Vagina (tissue), 2 donors: ENCODE measurements around the gene CARD10. TPM values are rescaled to one million over a fixed set of nuclear protein-coding genes. Genes with fewer than 3 reads are reported as not detected.
A peak's percentile ranks its signal among the peaks of the same experiment; 100 is the strongest.

ENCODE experiments used
- DNase-seq, 2 donors: peaks; one replicate each; pipeline ENCODE4 v3.0.0-alpha.2; 2017; ENCODE audit errors: extremely low spot score in 2 of 2
- H3K27ac ChIP-seq: fragments of 200-600 bp; sonication (generic); one replicate; pipeline ENCODE4 v1.5.1; 2019
- H3K27me3 ChIP-seq: fragments of 200-600 bp; sonication (generic); one replicate; pipeline ENCODE4 v1.5.1; 2019
- H3K36me3 ChIP-seq, 2 donors: fragments of 200-600 bp; sonication (generic); one replicate each; pipeline ENCODE4 v1.5.1; 2017 to 2019
- H3K4me1 ChIP-seq: fragments of 200-600 bp; sonication (generic); one replicate; pipeline ENCODE4 v1.5.1; 2019
- H3K4me3 ChIP-seq, 2 donors: fragments of 200-600 bp; sonication (generic); 1 replicate in 1 of 2; 2 replicates in 1 of 2; pipeline ENCODE4 v1.5.1; 2016 to 2019
- H3K9me3 ChIP-seq: fragments of 200-600 bp; sonication (generic); one replicate; pipeline ENCODE4 v1.5.1; 2019
- POLR2A ChIP-seq, 2 donors: fragments of 450-650 bp; IDR thresholded peaks; one replicate each; pipeline ENCODE4 v1.6.1; 2017; ENCODE audit warnings: antibody characterized with exemption in 2 of 2, mild to moderate bottlenecking in 2 of 2, moderate library complexity in 2 of 2
- POLR2AphosphoS5 ChIP-seq, 2 donors: sonication (generic); formaldehyde crosslinking; IDR thresholded peaks; one replicate each; pipeline ENCODE4 v1.9.0; 2017; ENCODE audit warnings: antibody characterized with exemption in 2 of 2, mild to moderate bottlenecking in 2 of 2, low read depth in 1 of 2; ENCODE audit not compliant: insufficient read depth in 1 of 2
- intact Hi-C: fragments of 100-400 bp; cut with DNase I; formaldehyde crosslinking; loops from one replicate; pipeline ENCODE4 v1.15.1; 2023
- total RNA-seq: library from RNA; depleted of rRNA; stranded (reverse); fragments of >200 nt; gene quantifications from one replicate; pipeline ENCODE4 v1.2.3, GENCODE V29; 2016
- TF ChIP-seq, protein P1 (sequence below), 3 experiments: fragments of 450-650 bp in 2 of 3; fragments of 200-600 bp in 1 of 3; sonication (generic) in 1 of 3; IDR thresholded peaks; one replicate each; pipeline ENCODE4 v1.5.1; 2017 to 2019; ENCODE audit warnings: antibody characterized with exemption in 3 of 3, mild to moderate bottlenecking in 2 of 3, moderate library complexity in 2 of 3

Gene CARD10
- total RNA-seq, 1 donor from 2014 or later: 11.0 TPM

DNA sequence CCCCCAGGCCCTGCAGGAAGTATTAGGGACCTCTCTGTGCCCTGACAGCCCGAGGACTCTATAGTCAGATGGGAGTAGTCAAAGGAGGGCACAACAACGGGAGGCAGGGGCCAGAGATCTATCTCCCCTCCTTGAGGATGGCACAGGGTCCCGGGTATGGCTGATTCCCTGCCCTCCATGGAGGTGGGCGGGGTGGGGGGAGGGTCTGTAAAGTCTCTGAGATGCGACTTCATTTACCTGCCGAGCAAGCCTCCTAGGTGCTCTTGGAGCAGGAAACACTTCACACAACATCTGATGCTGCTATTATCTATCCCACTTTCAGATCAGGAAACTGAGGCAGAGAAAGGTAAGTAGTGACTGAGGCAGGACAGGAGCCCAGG lies 40.3 kb upstream of the CARD10 start:
- no peak for DNase-seq
- intact Hi-C loops: no loop called here
- TF ChIP-seq POLR2A (IDR thresholded peaks at IDR 0.05): no peak
- TF ChIP-seq, protein P1, sequence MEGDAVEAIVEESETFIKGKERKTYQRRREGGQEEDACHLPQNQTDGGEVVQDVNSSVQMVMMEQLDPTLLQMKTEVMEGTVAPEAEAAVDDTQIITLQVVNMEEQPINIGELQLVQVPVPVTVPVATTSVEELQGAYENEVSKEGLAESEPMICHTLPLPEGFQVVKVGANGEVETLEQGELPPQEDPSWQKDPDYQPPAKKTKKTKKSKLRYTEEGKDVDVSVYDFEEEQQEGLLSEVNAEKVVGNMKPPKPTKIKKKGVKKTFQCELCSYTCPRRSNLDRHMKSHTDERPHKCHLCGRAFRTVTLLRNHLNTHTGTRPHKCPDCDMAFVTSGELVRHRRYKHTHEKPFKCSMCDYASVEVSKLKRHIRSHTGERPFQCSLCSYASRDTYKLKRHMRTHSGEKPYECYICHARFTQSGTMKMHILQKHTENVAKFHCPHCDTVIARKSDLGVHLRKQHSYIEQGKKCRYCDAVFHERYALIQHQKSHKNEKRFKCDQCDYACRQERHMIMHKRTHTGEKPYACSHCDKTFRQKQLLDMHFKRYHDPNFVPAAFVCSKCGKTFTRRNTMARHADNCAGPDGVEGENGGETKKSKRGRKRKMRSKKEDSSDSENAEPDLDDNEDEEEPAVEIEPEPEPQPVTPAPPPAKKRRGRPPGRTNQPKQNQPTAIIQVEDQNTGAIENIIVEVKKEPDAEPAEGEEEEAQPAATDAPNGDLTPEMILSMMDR (IDR thresholded peaks at IDR 0.05): peak in 1 of 3 experiments; percentile 7
- Histone ChIP-seq H3K27me3 (no peaks in the 10 kb centered on the region), H3K27ac (peak overlapping the region; percentile 99), H3K4me1 (peaks cover 56% of the 10 kb centered on the region), H3K9me3 (no peaks in the 10 kb centered on the region), H3K4me3 (peak overlapping the region; percentile 84 to 89), H3K36me3 (peaks cover 0 to 3% of the 10 kb centered on the region in 2 donors)

DNA sequence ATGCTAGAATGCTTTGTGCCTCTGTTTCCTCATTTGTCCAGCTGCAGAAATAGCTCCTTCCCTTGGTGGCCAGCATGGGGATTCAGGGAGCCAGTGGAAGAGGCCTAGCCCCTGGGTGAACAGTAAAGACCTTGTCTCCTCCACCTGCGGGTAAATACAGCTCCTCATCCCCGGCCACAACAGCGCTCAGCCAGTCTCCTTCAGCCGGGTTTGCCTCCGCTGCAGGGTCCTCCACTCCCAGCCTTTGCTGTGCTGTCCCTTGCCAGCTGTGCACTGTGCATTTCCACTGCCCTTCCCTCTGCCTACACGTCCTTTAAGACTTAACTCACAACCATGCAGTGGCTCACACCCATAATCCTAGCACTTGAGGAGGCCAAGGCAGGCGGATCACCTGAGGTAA lies 39.6 kb upstream of the CARD10 start:
- no peaks in the 10 kb centered on the region for H3K27me3 ChIP-seq
- H3K9me3 ChIP-seq: no peaks in the 10 kb centered on the region
- TF ChIP-seq POLR2AphosphoS5 (IDR thresholded peaks at IDR 0.05; ENCODE audit: insufficient read depth in 1 of 2, low read depth in 1 of 2) (no peak), POLR2A (IDR thresholded peaks at IDR 0.05) (no peak)
- TF ChIP-seq, protein P1 (IDR thresholded peaks at IDR 0.05): no peak
- peak overlapping the region; percentile 99 for H3K27ac ChIP-seq
- intact Hi-C loops: no loop called here
- no peak overlapping the region for H3K4me3 ChIP-seq
- H3K4me1 ChIP-seq: peaks cover 49% of the 10 kb centered on the region
- H3K36me3 ChIP-seq: peaks cover 0 to 3% of the 10 kb centered on the region in 2 donors
- no peak for DNase-seq

DNA sequence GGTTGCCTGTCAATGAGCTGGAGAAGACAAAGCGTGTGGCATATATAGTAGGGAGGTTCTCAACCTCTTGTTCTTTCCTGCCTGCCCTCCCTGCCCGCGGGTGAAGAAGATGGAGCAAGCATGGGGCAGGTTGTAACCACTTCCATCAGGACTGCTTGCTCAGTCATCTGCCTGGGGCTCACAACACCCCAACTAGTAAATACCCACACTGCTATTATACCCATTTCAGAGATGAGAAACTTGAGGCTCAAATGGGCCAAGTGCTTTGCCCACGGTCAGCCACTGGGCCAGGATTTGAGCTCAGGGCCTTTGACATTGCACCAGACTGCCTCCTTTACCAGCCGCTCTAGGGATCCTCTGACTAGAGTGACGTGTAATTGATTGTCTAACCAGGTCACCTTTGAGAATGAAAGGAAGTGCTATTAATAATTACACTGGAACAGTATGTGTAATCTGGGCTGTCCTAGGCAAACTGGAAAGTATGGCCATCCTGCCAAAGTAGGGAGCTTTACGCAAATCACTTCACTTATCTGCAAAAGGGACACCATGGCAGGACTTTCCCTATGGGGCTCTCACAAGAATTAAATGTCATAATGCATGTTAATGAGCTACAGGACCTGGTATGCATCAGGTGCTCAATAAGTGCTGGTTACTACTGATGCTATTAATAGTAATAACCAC lies 38.2 kb upstream of the CARD10 start:
- no peak overlapping the region for H3K27ac ChIP-seq
- DNase-seq: no peak
- intact Hi-C loops: no loop called here
- no peaks in the 10 kb centered on the region for H3K9me3 ChIP-seq
- H3K4me3 ChIP-seq: no peak overlapping the region
- peaks cover 41% of the 10 kb centered on the region for H3K4me1 ChIP-seq
- H3K27me3 ChIP-seq: no peaks in the 10 kb centered on the region
- TF ChIP-seq POLR2A (IDR thresholded peaks at IDR 0.05) (no peak), POLR2AphosphoS5 (IDR thresholded peaks at IDR 0.05; ENCODE audit: insufficient read depth in 1 of 2, low read depth in 1 of 2) (peak in 1 of 2 donors; percentile 22)
- TF ChIP-seq, protein P1 (IDR thresholded peaks at IDR 0.05): no peak
- peaks cover 0 to 3% of the 10 kb centered on the region in 2 donors for H3K36me3 ChIP-seq

DNA sequence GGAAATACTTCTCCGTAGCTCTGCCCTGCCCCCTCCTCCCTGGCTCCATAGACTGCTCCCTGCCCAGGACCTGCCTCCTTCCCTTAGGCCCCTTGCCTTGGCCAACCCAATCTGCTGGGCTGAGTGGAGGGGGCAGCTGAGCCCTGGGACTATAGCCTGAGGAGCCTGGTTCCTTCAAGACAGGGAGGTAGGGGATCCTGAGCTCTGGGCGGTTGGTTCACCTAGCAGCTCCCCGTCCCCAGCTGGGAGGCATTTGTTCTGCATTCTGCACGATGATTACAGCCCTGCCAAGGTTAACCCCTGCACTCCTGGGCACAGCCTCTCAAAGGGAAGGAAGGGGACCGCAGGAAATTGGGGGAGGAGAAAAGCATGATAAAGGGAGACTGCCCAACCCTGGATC lies 37.5 kb upstream of the CARD10 start:
- Histone ChIP-seq H3K9me3 (no peaks in the 10 kb centered on the region), H3K4me3 (no peak overlapping the region), H3K27ac (no peak overlapping the region)

DNA sequence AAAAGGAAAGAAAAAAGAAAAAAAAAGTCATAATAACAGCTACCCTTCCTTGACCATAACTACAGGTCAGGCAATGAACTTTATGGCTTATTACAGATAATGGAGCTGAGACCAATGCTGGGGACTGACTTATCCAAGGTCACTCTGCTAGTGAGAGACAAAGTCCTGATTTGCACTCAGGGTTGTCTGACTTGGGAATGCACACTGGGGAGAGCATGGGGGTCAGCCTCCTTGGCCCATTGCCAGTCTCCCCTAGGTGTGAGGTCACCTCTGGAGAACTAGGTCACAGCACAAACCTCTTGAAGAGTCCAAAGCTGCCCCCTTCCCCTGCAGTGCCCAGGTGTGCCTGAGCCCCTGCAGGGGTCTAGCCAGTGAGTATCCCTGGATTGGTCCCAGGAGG lies 35.8 kb upstream of the CARD10 start:
- Histone ChIP-seq H3K4me1 (peaks cover 51% of the 10 kb centered on the region), H3K9me3 (no peaks in the 10 kb centered on the region), H3K36me3 (no peaks in the 10 kb centered on the region), H3K27ac (no peak overlapping the region), H3K27me3 (no peaks in the 10 kb centered on the region), H3K4me3 (no peak overlapping the region)
- TF ChIP-seq POLR2A (IDR thresholded peaks at IDR 0.05) (no peak), POLR2AphosphoS5 (IDR thresholded peaks at IDR 0.05; ENCODE audit: insufficient read depth in 1 of 2, low read depth in 1 of 2) (no peak)
- TF ChIP-seq, protein P1 (IDR thresholded peaks at IDR 0.05): no peak
- DNase-seq: no peak
- intact Hi-C loops: no loop called here

More for the DNA sequence above, 37.5 kb upstream of the CARD10 start:
- no peak for DNase-seq
- intact Hi-C loops: no loop called here
- Histone ChIP-seq H3K36me3 (no peaks in the 10 kb centered on the region), H3K27me3 (no peaks in the 10 kb centered on the region), H3K4me1 (peaks cover 41% of the 10 kb centered on the region)
- TF ChIP-seq POLR2A (IDR thresholded peaks at IDR 0.05) (no peak), POLR2AphosphoS5 (IDR thresholded peaks at IDR 0.05; ENCODE audit: insufficient read depth in 1 of 2, low read depth in 1 of 2) (no peak)
- TF ChIP-seq, protein P1 (IDR thresholded peaks at IDR 0.05): no peak
